GM13976 (cell line): ENCODE results near the gene GALNT12.

Experiments
- DNase-seq: peaks from one replicate; pipeline ENCODE4 v3.0.0; 2012; ENCODE audit warnings: low spot score
- CTCF ChIP-seq: IDR thresholded peaks from 2 replicates; pipeline ENCODE4 v1.5.1; 2012; ENCODE audit warnings: borderline replicate concordance, mild to moderate bottlenecking; ENCODE audit not compliant: insufficient read depth; ENCODE audit errors: extremely low read depth, missing control alignments, control extremely low read depth
- in situ Hi-C: fragments of 300-500 bp; cut with MboI; formaldehyde crosslinking; loops from one replicate; pipeline ENCODE4 v1.12.0; 2022; ENCODE audit warnings: low sequenced_read_pairs, mixed read lengths, inconsistent platforms; ENCODE audit not compliant: unreplicated experiment

GALNT12 gene

DNA sequence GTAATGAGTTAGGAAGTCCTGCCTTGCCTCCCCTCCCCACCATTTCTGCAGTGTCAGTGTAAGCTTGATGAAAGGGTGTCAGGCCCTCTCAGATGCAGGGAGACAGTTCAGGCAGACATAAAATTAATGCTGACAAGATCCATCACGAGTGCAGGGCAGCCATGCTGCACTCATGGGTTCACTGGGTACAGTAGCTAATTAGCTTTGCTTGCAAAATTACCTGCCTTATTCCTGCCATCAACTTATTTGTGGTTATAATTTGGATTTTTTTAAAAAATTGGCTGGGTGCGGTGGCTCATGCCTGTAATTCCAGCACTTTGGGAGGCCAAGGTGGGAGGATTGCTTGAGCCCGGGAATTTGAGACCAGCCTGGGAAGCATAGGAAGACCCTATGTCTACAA is 17.9 kb downstream of the GALNT12 start:
- no peak for TF ChIP-seq CTCF
- in situ Hi-C loops: no loop called here
- no peak for DNase-seq

DNA sequence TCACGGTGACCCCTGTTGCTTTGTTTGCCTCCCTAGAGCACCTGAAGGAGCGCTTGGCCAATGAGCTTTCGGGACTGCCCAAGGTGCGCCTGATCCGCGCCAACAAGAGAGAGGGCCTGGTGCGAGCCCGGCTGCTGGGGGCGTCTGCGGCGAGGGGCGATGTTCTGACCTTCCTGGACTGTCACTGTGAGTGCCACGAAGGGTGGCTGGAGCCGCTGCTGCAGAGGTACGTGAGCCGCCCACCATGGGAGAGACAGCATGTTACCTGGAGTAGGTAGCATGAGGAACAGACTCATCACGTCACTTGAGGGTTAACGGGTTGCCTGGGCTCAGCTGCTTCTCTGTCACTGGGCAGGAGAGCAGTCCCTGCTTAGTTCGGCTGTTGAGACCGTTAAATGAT is 19.2 kb downstream of the GALNT12 start:
- in situ Hi-C loops: no loop called here
- DNase-seq: no peak
- TF ChIP-seq CTCF: no peak

GRCh38 chr9:98829766-98830165 is 22.3 kb downstream of the GALNT12 start:
- TF ChIP-seq CTCF: no peak
- DNase-seq: no peak
- in situ Hi-C loops: no loop called here

DNA sequence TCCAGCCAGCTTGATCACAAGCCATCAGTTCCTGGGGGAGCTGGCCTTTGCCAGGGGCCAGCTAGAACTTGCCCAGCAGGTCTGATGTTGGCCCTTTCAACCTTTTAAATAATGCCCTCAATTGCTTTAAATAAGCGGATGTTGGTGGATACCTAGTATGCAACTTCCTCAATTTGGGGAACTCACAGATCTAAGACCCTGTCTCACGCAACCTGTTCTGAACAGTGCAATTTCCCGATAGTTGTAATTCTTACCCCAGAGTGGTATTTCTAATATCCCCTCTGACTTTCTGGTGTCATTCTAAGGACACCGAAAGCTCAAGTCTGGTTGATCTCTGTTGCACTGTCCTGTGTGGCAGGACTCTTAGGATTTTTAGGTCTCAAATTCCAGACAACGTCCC is 23.1 kb downstream of the GALNT12 start:
- no peak for DNase-seq
- no peak for TF ChIP-seq CTCF
- in situ Hi-C loops: no loop called here

DNA sequence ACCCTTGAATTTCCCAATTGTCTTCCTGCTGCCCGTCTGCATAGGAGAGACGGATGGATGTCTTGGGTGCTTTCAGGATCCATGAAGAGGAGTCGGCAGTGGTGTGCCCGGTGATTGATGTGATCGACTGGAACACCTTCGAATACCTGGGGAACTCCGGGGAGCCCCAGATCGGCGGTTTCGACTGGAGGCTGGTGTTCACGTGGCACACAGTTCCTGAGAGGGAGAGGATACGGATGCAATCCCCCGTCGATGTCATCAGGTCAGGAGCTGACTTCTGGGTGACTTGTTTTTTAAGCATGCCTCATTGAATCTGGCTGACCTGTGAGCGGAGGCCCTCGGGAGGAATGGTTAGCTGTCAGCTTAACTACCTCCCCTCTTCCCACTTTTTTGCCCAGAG is 24.2 kb downstream of the GALNT12 start:
- in situ Hi-C loops: no loop called here
- no peak for TF ChIP-seq CTCF
- DNase-seq: no peak

GRCh38 chr9:98832768-98833089 is 25.3 kb downstream of the GALNT12 start:
- in situ Hi-C loops: no loop called here
- no peak for DNase-seq
- no peak for TF ChIP-seq CTCF
